Fibroblast of lung (primary cell): ENCODE measurements around the gene ZNF827. TPM values are rescaled to one million over a fixed set of nuclear protein-coding genes. Genes with fewer than 3 reads are reported as not detected.

ENCODE experiments used
- DNase-seq, 2 donors: peaks; one replicate each; pipeline versions ENCODE4 v3.0.0 to v3.0.0-alpha.2; 2010; ENCODE audit warnings: low read depth in 2 of 2
- H2AFZ ChIP-seq: 2 replicates; pipeline ENCODE4 v1.5.1; 2012; ENCODE audit warnings: low read length, control low read depth, inconsistent platforms
- H3K27ac ChIP-seq: 2 replicates; pipeline ENCODE4 v1.5.1; 2011; ENCODE audit warnings: low read length, control low read depth; ENCODE audit not compliant: insufficient read depth
- H3K27me3 ChIP-seq: 2 replicates; pipeline ENCODE4 v1.5.1; 2011; ENCODE audit warnings: mild to moderate bottlenecking, low read length; ENCODE audit not compliant: control insufficient read depth, insufficient read depth
- H3K36me3 ChIP-seq: 2 replicates; pipeline ENCODE4 v1.5.1; 2011; ENCODE audit warnings: low read length; ENCODE audit not compliant: control insufficient read depth, insufficient read depth
- H3K4me1 ChIP-seq: 2 replicates; pipeline ENCODE4 v1.5.1; 2011; ENCODE audit warnings: low read length; ENCODE audit not compliant: control insufficient read depth, insufficient read depth; ENCODE audit errors: extremely low read depth
- H3K4me2 ChIP-seq: 2 replicates; pipeline ENCODE4 v1.5.1; 2011; ENCODE audit warnings: low read length, control low read depth; ENCODE audit not compliant: insufficient read depth; ENCODE audit errors: extremely low read depth
- H3K4me3 ChIP-seq, 4 experiments: fragments of 200-600 bp in 1 of 4; sonication (generic) in 1 of 4; replicated peaks in 1 of 4; 2 replicates each; pipeline ENCODE4 v1.5.1; 2011 to 2016; ENCODE audit warnings: low read length in 4 of 4, low read depth in 3 of 4, mild to moderate bottlenecking in 3 of 4, control low read depth in 2 of 4, inconsistent platforms in 1 of 4, mixed read lengths in 1 of 4; ENCODE audit not compliant: insufficient read depth in 1 of 4; ENCODE audit errors: control extremely low read depth in 1 of 4
- H3K79me2 ChIP-seq: 2 replicates; pipeline ENCODE4 v1.5.1; 2012; ENCODE audit warnings: mild to moderate bottlenecking, low read length, inconsistent platforms; ENCODE audit not compliant: control insufficient read depth, insufficient read depth
- H3K9ac ChIP-seq: 2 replicates; pipeline ENCODE4 v1.5.1; 2011; ENCODE audit warnings: mild to moderate bottlenecking, low read length, control low read depth; ENCODE audit not compliant: insufficient read depth
- H3K9me3 ChIP-seq: 2 replicates; pipeline ENCODE4 v1.5.1; 2012; ENCODE audit warnings: low read depth, low read length; ENCODE audit not compliant: control insufficient read depth, insufficient read depth
- H4K20me1 ChIP-seq: 2 replicates; pipeline ENCODE4 v1.5.1; 2011; ENCODE audit warnings: low read length; ENCODE audit not compliant: control insufficient read depth, insufficient read depth; ENCODE audit errors: extremely low read depth
- CTCF ChIP-seq, 2 donors: IDR thresholded peaks in 1 of 2; conservative IDR thresholded peaks in 1 of 2; 1 replicate in 1 of 2; 2 replicates in 1 of 2; pipeline ENCODE4 v1.5.1; 2011 to 2012; ENCODE audit warnings: low read length in 2 of 2, control low read depth in 1 of 2, inconsistent platforms in 1 of 2, low read depth in 1 of 2, mild to moderate bottlenecking in 1 of 2
- EZH2 ChIP-seq: IDR thresholded peaks from 2 replicates; pipeline ENCODE4 v1.5.1; 2012; ENCODE audit warnings: low read length, control low read depth, mild to moderate bottlenecking; ENCODE audit errors: missing control alignments
- polyA plus RNA-seq, 2 donors: library from polyadenylated mRNA; depleted of rRNA in 1 of 2; stranded (reverse) in 1 of 2; unstranded in 1 of 2; fragments of >200 nt; gene quantifications; 2 replicates each; pipeline ENCODE4 v1.2.1, GENCODE V29; 2011 to 2012; ENCODE audit warnings: missing spikeins in 1 of 2
- total RNA-seq: library from RNA; depleted of rRNA; stranded (reverse); fragments of >200 nt; gene quantifications from 2 replicates; pipeline ENCODE4 v1.2.1, GENCODE V29; 2014

The ZNF827 gene
- total and polyA plus RNA-seq, 2 donors (not counting 1 experiment from before 2014, with no cell fraction given) = 5.8 to 7.1 TPM

DNA sequence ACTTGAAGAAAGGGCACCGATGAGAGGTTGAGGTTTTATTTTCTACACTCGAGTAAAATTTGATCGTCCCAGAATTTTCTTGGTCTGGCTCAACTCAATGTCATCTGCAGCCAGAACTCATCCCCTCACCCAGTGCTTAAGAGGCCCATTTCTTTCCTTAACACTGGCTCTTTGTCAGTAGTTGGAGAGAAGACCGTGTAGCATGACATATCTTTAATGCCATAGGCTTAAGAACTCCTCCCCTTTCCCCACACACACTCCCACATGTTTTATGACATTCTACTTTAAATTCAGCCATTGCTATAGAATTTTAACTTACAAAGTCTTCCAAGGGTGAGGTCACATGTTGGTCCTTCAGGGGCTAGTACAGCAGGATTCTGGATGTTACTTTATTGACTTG, 44.2 kb upstream of the ZNF827 start:
- Histone ChIP-seq H3K27ac (no peak overlapping the region), H3K9ac (no peak overlapping the region), H3K4me2 (no peak overlapping the region), H3K36me3 (no peaks in the 10 kb centered on the region), H3K4me3 (no peak overlapping the region), H3K79me2 (no peaks in the 10 kb centered on the region), H4K20me1 (no peaks in the 10 kb centered on the region), H3K9me3 (no peaks in the 10 kb centered on the region), H3K4me1 (no peaks in the 10 kb centered on the region), H3K27me3 (no peaks in the 10 kb centered on the region), H2AFZ (no peak overlapping the region)
- DNase-seq = no peak
- TF ChIP-seq CTCF (conservative IDR thresholded peaks at IDR 0.05 in 1 of 2, IDR thresholded peaks at IDR 0.05 in 1 of 2; ENCODE audit: low read depth in 1 of 2, low read length in 2 of 2) (no peak), EZH2 (no peak)

DNA sequence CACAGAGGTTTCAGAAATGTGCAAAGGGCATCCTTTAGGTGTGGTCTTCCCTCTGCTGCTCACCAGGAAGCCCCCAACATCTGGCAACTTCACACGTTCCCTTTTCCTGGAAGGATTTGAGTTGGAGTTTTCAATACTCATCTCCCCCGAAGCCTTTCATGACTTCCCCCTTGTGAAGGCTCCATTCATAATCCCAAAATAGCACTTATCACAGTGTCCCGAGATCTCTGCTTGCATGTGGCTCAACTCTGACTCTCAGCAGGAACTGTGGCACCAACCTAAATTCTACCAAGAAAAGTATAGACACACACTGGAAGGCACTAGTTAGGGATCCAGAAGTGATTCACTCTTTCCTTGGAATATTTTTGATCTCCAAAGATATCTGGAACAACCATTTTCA, 40.5 kb upstream of the ZNF827 start:
- Histone ChIP-seq H4K20me1 (no peaks in the 10 kb centered on the region), H3K4me2 (no peak overlapping the region), H2AFZ (no peak overlapping the region), H3K4me3 (no peak overlapping the region), H3K9me3 (no peaks in the 10 kb centered on the region), H3K79me2 (no peaks in the 10 kb centered on the region), H3K27ac (no peak overlapping the region), H3K36me3 (no peaks in the 10 kb centered on the region), H3K9ac (no peak overlapping the region), H3K27me3 (no peaks in the 10 kb centered on the region), H3K4me1 (no peaks in the 10 kb centered on the region)
- TF ChIP-seq CTCF (conservative IDR thresholded peaks at IDR 0.05 in 1 of 2, IDR thresholded peaks at IDR 0.05 in 1 of 2; ENCODE audit: low read depth in 1 of 2, low read length in 2 of 2) = no peak
- TF ChIP-seq EZH2 = no peak
- DNase-seq = no peak

GRCh38 chr4:145976680-145977079, 38.1 kb upstream of the ZNF827 start:
- H2AFZ ChIP-seq = no peak overlapping the region
- H3K4me2 ChIP-seq = no peak overlapping the region
- no peak overlapping the region for H3K9ac ChIP-seq
- TF ChIP-seq EZH2 (no peak), CTCF (conservative IDR thresholded peaks at IDR 0.05 in 1 of 2, IDR thresholded peaks at IDR 0.05 in 1 of 2; ENCODE audit: low read depth in 1 of 2, low read length in 2 of 2) (no peak)
- H3K9me3 ChIP-seq = no peaks in the 10 kb centered on the region
- H3K27ac ChIP-seq = no peak overlapping the region
- no peak for DNase-seq
- no peaks in the 10 kb centered on the region for H4K20me1 ChIP-seq
- no peaks in the 10 kb centered on the region for H3K27me3 ChIP-seq
- no peaks in the 10 kb centered on the region for H3K79me2 ChIP-seq
- H3K4me3 ChIP-seq = no peak overlapping the region
- no peaks in the 10 kb centered on the region for H3K36me3 ChIP-seq
- no peaks in the 10 kb centered on the region for H3K4me1 ChIP-seq
